Adrenal gland (tissue), 12 donors: ENCODE results near the gene ATP6V0B. TPM values are rescaled to one million over a fixed set of nuclear protein-coding genes. Genes with fewer than 3 reads are reported as not detected.
A peak's percentile ranks its signal among the peaks of the same experiment; 100 is the strongest.

Experiments used
- DNase-seq, 7 donors: peaks; one replicate each; pipeline ENCODE4 v3.0.0-alpha.2; 2019 to 2020
- H3K27ac ChIP-seq, 5 donors: fragments of 200-600 bp; sonication (generic) in 4 of 5; 1 replicate in 3 of 5; 2 replicates in 2 of 5; pipeline versions ENCODE4 v1.5.1 to v1.8.0; 2016 to 2020; ENCODE audit warnings: mild to moderate bottlenecking in 1 of 5
- H3K27me3 ChIP-seq: fragments of 200-600 bp; 2 replicates; pipeline ENCODE4 v1.8.0; 2021
- H3K36me3 ChIP-seq, 2 donors: fragments of 200-600 bp; replicated peaks in 1 of 2; 1 replicate in 1 of 2; 2 replicates in 1 of 2; pipeline versions ENCODE4 v1.5.1 to v1.8.0; 2018 to 2022
- H3K4me1 ChIP-seq, 2 donors: fragments of 200-600 bp; replicated peaks in 1 of 2; 1 replicate in 1 of 2; 2 replicates in 1 of 2; pipeline versions ENCODE4 v1.5.1 to v1.8.0; 2018 to 2021
- H3K4me3 ChIP-seq, 4 donors: fragments of 200-600 bp; sonication (generic) in 3 of 4; one replicate each; pipeline ENCODE4 v1.5.1; 2016 to 2018
- H3K9me3 ChIP-seq, 3 donors: fragments of 200-600 bp; sonication (generic) in 1 of 3; replicated peaks in 1 of 3; 1 replicate in 2 of 3; 2 replicates in 1 of 3; pipeline versions ENCODE4 v1.5.1 to v1.8.0; 2016 to 2021
- POLR2A ChIP-seq, 2 donors: fragments of 450-650 bp; IDR thresholded peaks; one replicate each; pipeline ENCODE4 v1.6.1; 2017; ENCODE audit warnings: antibody characterized with exemption in 2 of 2, mild to moderate bottlenecking in 2 of 2, moderate library complexity in 1 of 2
- WGBS, 4 donors: extraction: QIAGEN DNeasy Blood & Tissue Kit in 2 of 4; methylation state at CpG; one replicate each; pipeline versions ENCODE4 v1.1.5 to v1.1.7; 2013 to 2017; 5-methylcytosine and 5-hydroxymethylcytosine counted together
- intact Hi-C, 2 donors: fragments of 100-400 bp; cut with DNase I; formaldehyde crosslinking; loops; one replicate each; pipeline versions ENCODE4 v1.14.1 to v1.15.0; 2022 to 2023
- polyA plus RNA-seq, 3 donors: library from polyadenylated mRNA; stranded (reverse); fragments of 200-250 nt in 2 of 3; fragments of 350-450 nt in 1 of 3; fragmentation: Illumina TruSeq in 1 of 3; extraction: RNeasy Lipid Tissue Mini Kit (QIAGEN cat#74804) in 1 of 3; gene quantifications; one replicate each; pipeline ENCODE4 v1.2.3, GENCODE V29; 2013 to 2014
- total RNA-seq, 9 donors: library from RNA; depleted of rRNA in 4 of 9; stranded (reverse); fragments of >200 nt in 4 of 9; fragments of 120-200 nt in 1 of 9; fragmentation: NEBNext Ultra II Directional in 1 of 9; extraction: Animal tissue kit (Norgen Biotek cat#: 25700) in 1 of 9; gene quantifications; one replicate each; pipeline versions ENCODE4 v1.1.0 to v1.2.4, GENCODE V29; 2013 to 2023
- TF ChIP-seq, protein P1 (sequence below), 6 experiments: fragments of 450-650 bp in 4 of 6; fragments of 200-600 bp in 2 of 6; sonication (generic) in 1 of 6; IDR thresholded peaks; 1 replicate in 5 of 6; 2 replicates in 1 of 6; pipeline versions ENCODE4 v1.5.1 to v1.8.0; 2016 to 2021; ENCODE audit warnings: antibody characterized with exemption in 6 of 6, mild to moderate bottlenecking in 2 of 6, moderate library complexity in 1 of 6
- donor health status: healthy with polysubstance abuse.
- donor health status: Bipolar disorder and iron deficiency.
- donor health status: DM: yes; HTN: yes; CAD: no.
- donor health status: DM: no; HTN: no; CAD: no.
- donor health status: DM: no; HTN: no; CAD: no.
- donor health status: DM: yes; HTN: yes; CAD: no.

Gene ATP6V0B
- total and polyA plus RNA-seq, 12 donors: 141 to 432 (median 216) TPM

DNA sequence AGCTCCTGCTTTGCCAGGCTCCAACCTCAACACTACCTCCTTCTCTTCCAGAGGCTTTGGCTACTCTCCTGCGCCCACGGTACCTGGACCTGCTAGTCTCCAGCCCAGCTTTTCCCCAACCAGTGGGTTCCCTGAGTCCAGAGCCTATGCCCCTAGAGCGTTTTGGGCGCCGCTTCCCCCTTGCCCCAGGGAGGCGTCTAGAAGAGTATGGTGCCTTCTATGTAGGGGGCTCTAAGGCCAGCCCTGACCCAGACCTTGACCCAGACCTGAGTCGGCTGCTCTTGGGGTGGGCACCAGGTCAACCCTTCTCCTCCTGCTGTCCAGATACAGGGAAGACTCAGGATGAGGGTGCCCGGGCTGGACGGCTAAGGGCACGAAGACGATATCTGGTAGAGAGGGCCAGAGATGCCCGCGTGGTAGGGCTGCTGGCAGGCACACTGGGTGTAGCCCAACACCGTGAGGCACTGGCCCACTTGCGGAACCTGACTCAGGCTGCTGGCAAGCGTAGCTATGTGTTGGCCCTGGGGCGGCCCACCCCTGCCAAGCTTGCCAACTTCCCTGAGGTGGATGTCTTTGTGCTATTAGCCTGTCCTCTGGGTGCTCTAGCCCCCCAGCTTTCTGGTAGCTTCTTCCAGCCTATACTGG is 3.3 kb upstream of the ATP6V0B start:
- no peak for DNase-seq
- Histone ChIP-seq H3K27ac (no peak overlapping the region), H3K4me1 (peaks cover 19 to 29% of the 10 kb centered on the region in 2 donors), H3K9me3 (no peaks in the 10 kb centered on the region), H3K36me3 (peaks cover 0 to 22% of the 10 kb centered on the region in 2 donors), H3K27me3 (no peaks in the 10 kb centered on the region), H3K4me3 (no peak overlapping the region)
- TF ChIP-seq, protein P1, sequence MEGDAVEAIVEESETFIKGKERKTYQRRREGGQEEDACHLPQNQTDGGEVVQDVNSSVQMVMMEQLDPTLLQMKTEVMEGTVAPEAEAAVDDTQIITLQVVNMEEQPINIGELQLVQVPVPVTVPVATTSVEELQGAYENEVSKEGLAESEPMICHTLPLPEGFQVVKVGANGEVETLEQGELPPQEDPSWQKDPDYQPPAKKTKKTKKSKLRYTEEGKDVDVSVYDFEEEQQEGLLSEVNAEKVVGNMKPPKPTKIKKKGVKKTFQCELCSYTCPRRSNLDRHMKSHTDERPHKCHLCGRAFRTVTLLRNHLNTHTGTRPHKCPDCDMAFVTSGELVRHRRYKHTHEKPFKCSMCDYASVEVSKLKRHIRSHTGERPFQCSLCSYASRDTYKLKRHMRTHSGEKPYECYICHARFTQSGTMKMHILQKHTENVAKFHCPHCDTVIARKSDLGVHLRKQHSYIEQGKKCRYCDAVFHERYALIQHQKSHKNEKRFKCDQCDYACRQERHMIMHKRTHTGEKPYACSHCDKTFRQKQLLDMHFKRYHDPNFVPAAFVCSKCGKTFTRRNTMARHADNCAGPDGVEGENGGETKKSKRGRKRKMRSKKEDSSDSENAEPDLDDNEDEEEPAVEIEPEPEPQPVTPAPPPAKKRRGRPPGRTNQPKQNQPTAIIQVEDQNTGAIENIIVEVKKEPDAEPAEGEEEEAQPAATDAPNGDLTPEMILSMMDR (IDR thresholded peaks at IDR 0.05): no peak
- 83 to 89% (median 86%) methylated on average over 12 to 17 of the region's 17 CpGs for WGBS, 4 donors
- intact Hi-C loops: no loop called here

DNA sequence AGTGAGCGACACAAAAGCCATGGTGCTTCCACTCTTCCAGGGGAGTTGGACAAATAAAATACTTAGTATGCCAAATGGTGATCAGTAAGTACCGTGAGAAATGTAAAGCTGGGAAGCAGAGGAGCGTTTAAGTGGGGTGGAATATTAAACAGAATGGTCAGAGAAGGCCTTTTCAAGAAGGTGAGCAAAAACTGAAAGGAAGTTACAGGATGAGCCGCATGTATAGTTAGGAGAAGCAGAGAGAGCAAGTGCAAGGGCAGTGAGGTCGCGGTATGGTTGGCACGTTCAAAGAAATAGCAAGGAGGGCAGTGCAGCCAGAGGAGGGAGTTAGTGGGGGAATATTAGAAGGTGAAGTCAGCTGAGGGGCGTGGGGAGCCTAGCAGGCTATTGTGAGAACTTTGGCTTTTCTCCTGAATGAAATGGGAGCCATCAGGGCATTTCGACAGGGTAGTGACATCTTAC is 748 bp upstream of the ATP6V0B start:
- Histone ChIP-seq H3K4me3 (peak overlapping the region in 3 of 4 donors; percentile 80 to 97 (median 85)), H3K36me3 (peaks cover 0 to 33% of the 10 kb centered on the region in 2 donors), H3K9me3 (no peaks in the 10 kb centered on the region), H3K27me3 (no peaks in the 10 kb centered on the region), H3K27ac (peak overlapping the region in 4 of 5 donors; percentile 91 to 98 (median 94)), H3K4me1 (peaks cover 21 to 52% of the 10 kb centered on the region in 2 donors)
- 37 to 42% (median 40%) methylated on average over 9 of the region's 9 CpGs for WGBS, 4 donors
- no peak for DNase-seq
- no peak for TF ChIP-seq POLR2A (IDR thresholded peaks at IDR 0.05)
- TF ChIP-seq, protein P1 (IDR thresholded peaks at IDR 0.05): no peak
- intact Hi-C loops: no loop called here

DNA sequence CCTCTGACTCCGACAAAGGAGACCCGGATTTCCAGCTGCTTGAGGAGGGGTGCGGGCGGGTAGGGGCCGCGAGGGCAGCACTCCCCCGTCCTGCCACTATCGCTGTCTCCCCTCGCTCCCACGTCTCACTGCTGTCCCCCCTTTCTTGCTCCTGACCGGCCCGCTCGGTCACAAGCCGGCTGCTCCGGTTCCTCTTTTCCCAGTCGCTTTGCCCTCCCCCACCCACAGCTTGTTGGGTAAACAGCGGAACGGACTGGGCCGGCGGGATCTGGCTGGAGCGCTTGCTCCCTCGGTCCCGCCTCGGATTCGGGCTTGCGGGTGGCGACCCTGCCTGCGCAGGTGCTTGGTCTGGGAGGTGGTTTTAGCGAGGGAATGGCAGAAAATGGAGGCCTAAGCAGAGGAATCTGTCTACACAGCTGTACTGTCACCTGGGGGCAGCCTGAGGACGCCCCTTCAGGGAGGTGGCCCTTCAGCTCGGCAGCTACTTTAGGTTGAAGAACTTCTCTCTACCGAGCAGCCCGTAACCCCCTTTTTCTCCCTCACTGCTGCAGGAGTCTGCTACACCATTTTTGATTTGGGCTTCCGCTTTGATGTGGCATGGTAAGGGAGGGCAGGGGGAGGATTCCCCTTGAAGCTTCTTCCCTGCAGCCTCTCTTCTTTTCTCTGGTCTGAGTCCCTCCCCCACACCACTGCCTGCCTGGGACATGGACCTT is 645 bp downstream of the ATP6V0B start:
- Histone ChIP-seq H3K36me3 (peaks cover 0 to 33% of the 10 kb centered on the region in 2 donors), H3K27me3 (no peaks in the 10 kb centered on the region), H3K4me3 (peak overlapping the region; percentile 56 to 97 (median 82)), H3K9me3 (no peaks in the 10 kb centered on the region), H3K4me1 (peaks cover 26 to 55% of the 10 kb centered on the region in 2 donors), H3K27ac (peak overlapping the region; percentile 80 to 98 (median 92))
- intact Hi-C loops: no loop called here
- TF ChIP-seq, protein P1 (IDR thresholded peaks at IDR 0.05): peak in 1 of 6 experiments; percentile 23
- no peak for TF ChIP-seq POLR2A (IDR thresholded peaks at IDR 0.05)
- peak; percentile 70 to 81 (median 77) for DNase-seq
- 0 to 4% (median 1%) methylated on average over 25 to 34 of the region's 34 CpGs for WGBS, 4 donors

DNA sequence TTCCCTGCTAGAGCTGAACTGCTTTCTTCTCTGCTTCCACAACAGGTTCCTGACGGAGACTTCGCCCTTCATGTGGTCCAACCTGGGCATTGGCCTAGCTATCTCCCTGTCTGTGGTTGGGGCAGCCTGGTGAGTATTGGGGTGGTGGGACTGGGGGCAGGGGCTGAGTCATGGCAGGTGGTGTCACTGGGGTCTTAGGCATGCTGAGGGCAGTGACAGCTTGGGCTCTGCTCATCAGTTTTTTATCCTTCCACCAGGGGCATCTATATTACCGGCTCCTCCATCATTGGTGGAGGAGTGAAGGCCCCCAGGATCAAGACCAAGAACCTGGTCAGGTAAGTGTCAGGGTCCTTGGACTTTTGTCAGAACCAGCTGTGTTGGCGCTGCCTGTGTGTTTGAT is 1.3 kb downstream of the ATP6V0B start:
- no peaks in the 10 kb centered on the region for H3K27me3 ChIP-seq
- H3K4me3 ChIP-seq: peak overlapping the region in 3 of 4 donors; percentile 56 to 97 (median 85)
- no peak for TF ChIP-seq POLR2A (IDR thresholded peaks at IDR 0.05)
- TF ChIP-seq, protein P1 (IDR thresholded peaks at IDR 0.05): no peak
- peaks cover 19 to 48% of the 10 kb centered on the region in 2 donors for H3K4me1 ChIP-seq
- DNase-seq: no peak
- peak overlapping the region in 1 of 5 donors; percentile 96 for H3K27ac ChIP-seq
- intact Hi-C loops: no loop called here
- no peaks in the 10 kb centered on the region for H3K9me3 ChIP-seq
- 57 to 89% (median 75%) methylated on average over 1 to 4 of the region's 4 CpGs for WGBS, 4 donors
- peaks cover 0 to 33% of the 10 kb centered on the region in 2 donors for H3K36me3 ChIP-seq
